Measurements from ENCODE around the gene RAD1. TPM values are rescaled to one million over a fixed set of nuclear protein-coding genes. Genes with fewer than 3 reads are reported as not detected.
"Not testable (repeated sequence)": the region's sequence is repeated elsewhere in the genome, so short reads cannot be mapped to it uniquely, and the experiment has no call there.

The RAD1 gene
- total RNA-seq (ENCODE audit: insufficient read depth, low replicate concordance) = 77.3 TPM

- DNase-seq (ENCODE audit: low spot score) = peak; percentile 99
Observed at GRCh38 chr5:34915139-34915855, at the start of gene RAD1, which contains the start of gene BRIX1. Gene RAD1, minus strand, starts transcription at chr5:34915504. Its CDS starts 612 bp downstream, at chr5:34914892. Gene BRIX1, plus strand, starts transcription at chr5:34915711. Its CDS starts 28 bp downstream, at chr5:34915739.

- no peak for DNase-seq (ENCODE audit: low spot score)
Observed at GRCh38 chr5:34959323-34959722, 44.0 kb upstream of the RAD1 start.

- DNase-seq (ENCODE audit: low spot score) = peak; percentile 61
Observed at GRCh38 chr5:34957857-34958690, 42.8 kb upstream of the RAD1 start.

GRCh38 chr5:34957321-34957720 is 42.0 kb upstream of the RAD1 start:
- DNase-seq (ENCODE audit: low spot score) = no peak

- DNase-seq (ENCODE audit: low spot score) = no peak
Observed at GRCh38 chr5:34944460-34945047, 29.2 kb upstream of the RAD1 start.

- DNase-seq (ENCODE audit: low spot score) = no peak
Observed at GRCh38 chr5:34944044-34944443, 28.7 kb upstream of the RAD1 start.

- no peak for DNase-seq (ENCODE audit: low spot score)
Observed at GRCh38 chr5:34941936-34942335, 26.6 kb upstream of the RAD1 start.

GRCh38 chr5:34932947-34933346 is 17.6 kb upstream of the RAD1 start:
- no peak for DNase-seq (ENCODE audit: low spot score)

GRCh38 chr5:34930870-34931269 is 15.6 kb upstream of the RAD1 start:
- peak; percentile 16 for DNase-seq (ENCODE audit: low spot score)

- no peak for DNase-seq (ENCODE audit: low spot score)
Observed at GRCh38 chr5:34930462-34930844, 15.1 kb upstream of the RAD1 start.

GRCh38 chr5:34929720-34930461 is 14.6 kb upstream of the RAD1 start:
- peak; percentile 86 for DNase-seq (ENCODE audit: low spot score)

- DNase-seq (ENCODE audit: low spot score) = peak; percentile 99
Observed at GRCh38 chr5:34929134-34929719, 13.9 kb upstream of the RAD1 start, which contains the start of gene DNAJC21. Gene DNAJC21, plus strand, starts transcription at chr5:34929559. Its CDS starts 261 bp downstream, at chr5:34929820.

GRCh38 chr5:34928267-34928666 is 13.0 kb upstream of the RAD1 start:
- DNase-seq (ENCODE audit: low spot score) = no peak

GRCh38 chr5:34927785-34928184 is 12.5 kb upstream of the RAD1 start:
- no peak for DNase-seq (ENCODE audit: low spot score)

GRCh38 chr5:34926318-34926888 is 11.1 kb upstream of the RAD1 start:
- no peak for DNase-seq (ENCODE audit: low spot score)

- no peak for DNase-seq (ENCODE audit: low spot score)
Observed at GRCh38 chr5:34924462-34924765, 9.1 kb upstream of the RAD1 start.

- DNase-seq (ENCODE audit: low spot score) = peak; percentile 51
Observed at GRCh38 chr5:34923694-34924461, 8.6 kb upstream of the RAD1 start.

- DNase-seq (ENCODE audit: low spot score) = not testable (repeated sequence)
Observed at GRCh38 chr5:34923256-34923655, 8.0 kb upstream of the RAD1 start.

- no peak for DNase-seq (ENCODE audit: low spot score)
Observed at GRCh38 chr5:34919077-34919476, 3.8 kb upstream of the RAD1 start.

- no peak for DNase-seq (ENCODE audit: low spot score)
Observed at GRCh38 chr5:34918025-34918424, 2.7 kb upstream of the RAD1 start.
